Coronary artery (tissue), 2 donors: ENCODE results near the gene CSH1.
"Not testable (repeated sequence)": the region's sequence is repeated elsewhere in the genome, so short reads cannot be mapped to it uniquely, and the experiment has no call there.

Source experiments
- DNase-seq: peaks from one replicate; pipeline ENCODE4 v3.0.0-alpha.2; 2017; ENCODE audit warnings: low spot score
- H3K27ac ChIP-seq, 2 donors: fragments of 200-600 bp; sonication (generic); one replicate each; pipeline ENCODE4 v1.5.1; 2016 to 2019
- H3K4me3 ChIP-seq: fragments of 200-600 bp; sonication (generic); 2 replicates; pipeline ENCODE4 v1.5.1; 2016; ENCODE audit warnings: mild to moderate bottlenecking, moderate library complexity
- CTCF ChIP-seq: fragments of 200-600 bp; sonication (generic); IDR thresholded peaks from one replicate; pipeline ENCODE4 v1.5.1; 2019; ENCODE audit warnings: antibody characterized with exemption

Gene CSH1

GRCh38 chr17:63927464-63928171, 31.2 kb upstream of the CSH1 start:
- DNase-seq = no peak
- Histone ChIP-seq H3K4me3 (no peak overlapping the region), H3K27ac (no peak overlapping the region)
- no peak for TF ChIP-seq CTCF

GRCh38 chr17:63926164-63926563, 29.8 kb upstream of the CSH1 start:
- DNase-seq = no peak
- no peak for TF ChIP-seq CTCF
- Histone ChIP-seq H3K27ac (no peak overlapping the region), H3K4me3 (no peak overlapping the region)

- H3K4me3 ChIP-seq = no peak overlapping the region
- no peak overlapping the region for H3K27ac ChIP-seq
- TF ChIP-seq CTCF = no peak
- no peak for DNase-seq
Observed at GRCh38 chr17:63925615-63926014, 29.2 kb upstream of the CSH1 start.

GRCh38 chr17:63922402-63922801, 26.0 kb upstream of the CSH1 start:
- DNase-seq, H3K27ac ChIP-seq, H3K4me3 ChIP-seq: not testable (repeated sequence)

- DNase-seq, H3K4me3 ChIP-seq: not testable (repeated sequence)
Observed at GRCh38 chr17:63920779-63921178, 24.4 kb upstream of the CSH1 start.

GRCh38 chr17:63920050-63920449, 23.7 kb upstream of the CSH1 start:
- not testable (repeated sequence) for H3K27ac ChIP-seq

More at GRCh38 chr17:63920779-63921178, 24.4 kb upstream of the CSH1 start:
- H3K27ac ChIP-seq = not testable (repeated sequence)

GRCh38 chr17:63919311-63919723, 22.9 kb upstream of the CSH1 start:
- TF ChIP-seq CTCF = peak; percentile 91
- DNase-seq = no peak
- Histone ChIP-seq H3K27ac (no peak overlapping the region), H3K4me3 (no peak overlapping the region)

More at GRCh38 chr17:63920050-63920449, 23.7 kb upstream of the CSH1 start:
- DNase-seq, H3K4me3 ChIP-seq: not testable (repeated sequence)

GRCh38 chr17:63918789-63919305, 22.5 kb upstream of the CSH1 start, which contains the start of gene GH1:
GH1 (minus strand) TSS chr17:63918839; CDS start chr17:63918776, 63 bp downstream.
- H3K4me3 ChIP-seq, H3K27ac ChIP-seq, DNase-seq: not testable (repeated sequence)

- H3K4me3 ChIP-seq = no peak overlapping the region
- TF ChIP-seq CTCF = no peak
- no peak for DNase-seq
Observed at GRCh38 chr17:63918305-63918704, 21.9 kb upstream of the CSH1 start.

More at GRCh38 chr17:63918305-63918704, 21.9 kb upstream of the CSH1 start:
- no peak overlapping the region for H3K27ac ChIP-seq
